ENCODE measurements around the gene PHACTR1. TPM values are rescaled to one million over a fixed set of nuclear protein-coding genes. Genes with fewer than 3 reads are reported as not detected.

Gene PHACTR1
- total RNA-seq, 2 donors from 2014 or later: 6.0 to 12.9 TPM

- TF ChIP-seq POLR2A (IDR thresholded peaks at IDR 0.05): no peak
- no peak for TF ChIP-seq CTCF (IDR thresholded peaks at IDR 0.05)
- intact Hi-C loops (cut with DNase I): no loop called here
Observed at GRCh38 chr6:12836009-12836408, 119.4 kb downstream of the PHACTR1 start.

GRCh38 chr6:12841619-12842018, 125.1 kb downstream of the PHACTR1 start:
- no peak overlapping the region for H3K27ac ChIP-seq
- no peaks in the 10 kb centered on the region for H3K27me3 ChIP-seq
- intact Hi-C loops (cut with DNase I): no loop called here
- DNase-seq: no peak
- H3K4me1 ChIP-seq: no peaks in the 10 kb centered on the region
- H3K9me3 ChIP-seq: peaks cover 0 to 6% (median 0%) of the 10 kb centered on the region in 3 donors
- 22 to 24% methylated on average over 1 of the region's 1 CpG for WGBS, 2 donors
- no peak overlapping the region for H3K4me3 ChIP-seq
- no peak for ATAC-seq
- no peak for TF ChIP-seq POLR2A (IDR thresholded peaks at IDR 0.05)
- no peak for TF ChIP-seq CTCF (IDR thresholded peaks at IDR 0.05)
- no peaks in the 10 kb centered on the region for H3K36me3 ChIP-seq (replicated peaks in 1 of 2; ENCODE audit: insufficient read depth in 1 of 2, low read depth in 2 of 2)

More at GRCh38 chr6:12836009-12836408, 119.4 kb downstream of the PHACTR1 start:
- Histone ChIP-seq H3K27ac (no peak overlapping the region), H3K4me3 (no peak overlapping the region), H3K4me1 (no peaks in the 10 kb centered on the region), H3K9me3 (peaks cover 0 to 6% (median 0%) of the 10 kb centered on the region in 3 donors), H3K27me3 (no peaks in the 10 kb centered on the region), H3K36me3 (replicated peaks in 1 of 2; ENCODE audit: insufficient read depth in 1 of 2, low read depth in 2 of 2) (no peaks in the 10 kb centered on the region)
- WGBS, 2 donors: 61 to 67% methylated on average over 2 of the region's 2 CpGs
- no peak for DNase-seq
- ATAC-seq: no peak

DNA sequence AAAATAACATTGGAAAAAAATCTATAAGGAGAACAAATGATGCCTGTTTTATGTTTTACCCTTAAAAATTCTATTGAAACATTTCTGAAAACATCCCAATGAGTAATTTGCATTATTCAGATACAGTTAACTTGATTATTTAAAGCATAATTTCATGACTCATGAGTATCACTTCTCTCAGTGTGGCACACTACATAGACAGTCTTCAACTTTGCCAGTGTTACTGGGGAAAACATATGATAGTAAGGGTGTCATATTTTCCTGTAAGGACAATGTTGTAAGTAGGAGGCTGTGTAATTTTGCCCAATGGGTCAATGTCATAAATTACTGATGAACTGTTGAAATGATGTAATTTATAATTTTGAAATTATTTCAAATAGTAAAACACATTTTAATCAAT, 125.5 kb downstream of the PHACTR1 start:
- H3K9me3 ChIP-seq: peaks cover 0 to 6% (median 0%) of the 10 kb centered on the region in 3 donors
- H3K4me1 ChIP-seq: no peaks in the 10 kb centered on the region
- TF ChIP-seq CTCF (IDR thresholded peaks at IDR 0.05) (no peak), POLR2A (IDR thresholded peaks at IDR 0.05) (no peak)
- intact Hi-C loops (cut with DNase I): no loop called here
- no peak overlapping the region for H3K27ac ChIP-seq
- H3K27me3 ChIP-seq: no peaks in the 10 kb centered on the region
- H3K4me3 ChIP-seq: no peak overlapping the region
- ATAC-seq: no peak
- DNase-seq: no peak
- H3K36me3 ChIP-seq (replicated peaks in 1 of 2; ENCODE audit: insufficient read depth in 1 of 2, low read depth in 2 of 2): no peaks in the 10 kb centered on the region

- H3K27ac ChIP-seq: no peak overlapping the region
- WGBS, 2 donors: 70 to 85% methylated on average over 2 of the region's 2 CpGs
- no peak for ATAC-seq
- H3K36me3 ChIP-seq (replicated peaks in 1 of 2; ENCODE audit: insufficient read depth in 1 of 2, low read depth in 2 of 2): no peaks in the 10 kb centered on the region
- TF ChIP-seq CTCF (IDR thresholded peaks at IDR 0.05) (no peak), POLR2A (IDR thresholded peaks at IDR 0.05) (no peak)
- H3K9me3 ChIP-seq: peaks cover 0 to 6% (median 0%) of the 10 kb centered on the region in 3 donors
- DNase-seq: no peak
- H3K4me3 ChIP-seq: no peak overlapping the region
- H3K4me1 ChIP-seq: no peaks in the 10 kb centered on the region
- no peaks in the 10 kb centered on the region for H3K27me3 ChIP-seq
- intact Hi-C loops (cut with DNase I): no loop called here
Observed at GRCh38 chr6:12842658-12843057, 126.1 kb downstream of the PHACTR1 start.
